Stimulated activated naive CD4-positive, alpha-beta T cell (primary cell): Measurements from ENCODE around the gene UVSSA.
"Not testable (repeated sequence)": the region's sequence is repeated elsewhere in the genome, so short reads cannot be mapped to it uniquely, and the experiment has no call there.

Source experiments
- DNase-seq, 6 experiments: peaks; one replicate each; lab custom pipeline; 2025; lab: John Stamatoyannopoulos, UW

UVSSA gene

GRCh38 chr4:1330761-1331590 lies 16.0 kb upstream of the UVSSA start:
- DNase-seq: peak in 5 of 6 experiments; percentile 30 to 80 (median 56)

DNA sequence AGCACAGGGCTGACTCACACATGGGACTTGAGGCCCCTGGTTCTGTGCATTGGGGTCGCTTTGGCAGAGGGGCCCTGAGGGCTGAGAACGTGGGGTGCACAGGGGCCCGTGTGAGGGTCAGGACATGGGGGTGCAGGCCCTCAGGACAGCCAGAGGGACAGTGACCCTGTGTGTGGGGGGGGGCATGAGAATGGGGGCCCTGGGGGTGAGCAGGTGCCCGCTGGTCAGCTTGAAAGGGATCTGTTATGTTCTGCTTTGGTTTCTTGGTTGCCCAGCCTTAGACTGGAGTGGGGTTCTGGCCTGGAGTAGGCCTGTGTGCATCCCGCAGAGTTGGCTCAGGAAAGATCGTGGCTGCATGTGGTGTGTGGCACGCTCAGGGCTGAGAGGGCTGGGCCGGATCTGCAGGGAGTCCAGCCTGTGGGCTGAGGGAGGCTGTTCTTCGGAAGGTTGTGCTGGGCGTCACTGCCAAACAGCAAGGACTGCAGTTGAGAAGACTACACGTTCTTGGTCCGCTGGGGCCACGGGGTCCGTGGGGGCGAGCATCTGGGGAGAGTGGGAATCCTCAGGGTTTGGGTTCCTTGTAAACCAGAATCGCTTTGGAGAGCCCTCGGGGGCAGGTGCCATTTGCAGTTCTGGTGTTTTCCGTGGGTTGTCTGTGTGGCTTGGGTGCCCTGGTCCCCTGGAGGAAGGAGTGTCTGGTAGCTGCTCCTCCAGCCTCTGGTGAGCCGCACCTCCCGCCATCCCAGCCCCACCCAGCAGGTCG lies 15.2 kb upstream of the UVSSA start:
- DNase-seq: no peak

- DNase-seq: no peak
These were observed 14.3 kb upstream of the UVSSA start for GRCh38 chr4:1332686-1333085.

DNA sequence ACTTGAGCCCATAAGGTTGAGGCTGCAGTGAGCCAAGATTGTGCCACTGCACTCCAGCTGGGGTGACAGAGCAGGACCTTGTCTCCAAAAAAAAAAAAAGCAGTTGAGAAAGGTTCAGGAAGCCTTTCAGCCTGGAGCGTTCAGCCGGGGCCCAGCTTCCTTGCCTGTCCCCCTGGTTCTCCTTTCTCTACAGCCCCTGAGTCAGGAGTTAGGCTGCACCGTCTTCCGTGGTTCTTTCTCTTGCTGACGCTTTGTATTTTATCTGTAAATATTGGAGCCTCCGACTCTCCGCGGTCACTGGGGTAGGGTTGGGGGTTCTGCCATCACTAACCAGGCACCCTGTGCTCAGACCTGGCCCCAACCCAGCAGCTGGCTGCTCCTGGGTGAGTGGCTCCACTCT lies 13.8 kb upstream of the UVSSA start:
- no peak for DNase-seq

GRCh38 chr4:1333851-1334578 lies 13.0 kb upstream of the UVSSA start:
- not testable (repeated sequence) for DNase-seq

GRCh38 chr4:1334579-1334895 lies 12.5 kb upstream of the UVSSA start:
- DNase-seq: no peak

DNA sequence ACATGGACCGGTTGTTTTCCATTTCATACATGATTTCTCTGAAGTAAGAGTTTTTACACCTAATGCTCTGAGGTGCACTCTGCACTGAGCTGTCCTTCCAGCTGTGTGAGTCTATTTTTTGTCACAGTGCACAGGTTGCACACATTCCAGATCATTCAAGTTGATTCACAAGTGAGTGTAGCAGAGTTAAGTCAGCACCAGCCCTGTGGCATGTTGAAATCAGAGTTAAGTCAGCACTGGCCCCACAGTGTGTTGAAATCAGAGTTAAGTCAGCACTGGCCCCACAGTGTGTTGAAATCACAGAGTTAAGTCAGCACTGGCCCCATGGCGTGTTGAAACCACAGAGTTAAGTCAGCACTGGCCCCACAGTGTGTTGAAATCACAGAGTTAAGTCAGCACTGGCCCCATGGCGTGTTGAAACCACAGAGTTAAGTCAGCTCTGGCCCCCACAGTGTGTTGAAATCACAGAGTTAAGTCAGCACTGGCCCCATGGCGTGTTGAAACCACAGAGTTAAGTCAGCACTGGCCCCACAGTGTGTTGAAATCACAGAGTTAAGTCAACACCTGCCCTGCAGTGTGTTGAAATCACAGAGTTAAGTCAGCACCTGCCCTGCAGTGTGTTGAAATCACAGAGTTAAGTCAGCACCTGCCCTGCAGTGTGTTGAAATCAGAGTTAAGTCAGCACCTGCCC lies 11.7 kb upstream of the UVSSA start:
- not testable (repeated sequence) for DNase-seq

GRCh38 chr4:1336088-1336491 lies 10.9 kb upstream of the UVSSA start:
- DNase-seq: no peak

DNA sequence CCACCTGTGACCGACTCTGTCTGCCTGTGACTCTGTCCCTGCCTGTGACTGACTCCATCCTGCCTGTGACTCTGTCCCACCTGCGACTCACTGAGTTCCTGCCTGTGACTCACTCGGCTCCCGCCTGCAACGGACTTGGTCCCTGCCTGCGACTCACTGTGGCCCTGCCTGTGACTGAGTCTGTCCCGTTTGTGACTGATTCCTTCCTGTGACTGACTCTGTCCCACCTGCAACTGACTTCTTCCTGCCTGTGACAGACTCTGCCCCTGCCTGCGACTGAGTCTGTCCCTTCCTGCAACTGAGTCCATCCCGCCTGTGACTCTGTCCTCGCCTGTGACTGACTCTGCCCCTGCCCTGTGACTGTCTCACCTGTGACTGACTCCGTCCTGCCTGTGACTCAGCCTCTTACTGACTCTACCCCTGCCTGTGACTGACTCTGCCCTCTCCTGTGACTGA lies 9.6 kb upstream of the UVSSA start:
- no peak for DNase-seq

DNA sequence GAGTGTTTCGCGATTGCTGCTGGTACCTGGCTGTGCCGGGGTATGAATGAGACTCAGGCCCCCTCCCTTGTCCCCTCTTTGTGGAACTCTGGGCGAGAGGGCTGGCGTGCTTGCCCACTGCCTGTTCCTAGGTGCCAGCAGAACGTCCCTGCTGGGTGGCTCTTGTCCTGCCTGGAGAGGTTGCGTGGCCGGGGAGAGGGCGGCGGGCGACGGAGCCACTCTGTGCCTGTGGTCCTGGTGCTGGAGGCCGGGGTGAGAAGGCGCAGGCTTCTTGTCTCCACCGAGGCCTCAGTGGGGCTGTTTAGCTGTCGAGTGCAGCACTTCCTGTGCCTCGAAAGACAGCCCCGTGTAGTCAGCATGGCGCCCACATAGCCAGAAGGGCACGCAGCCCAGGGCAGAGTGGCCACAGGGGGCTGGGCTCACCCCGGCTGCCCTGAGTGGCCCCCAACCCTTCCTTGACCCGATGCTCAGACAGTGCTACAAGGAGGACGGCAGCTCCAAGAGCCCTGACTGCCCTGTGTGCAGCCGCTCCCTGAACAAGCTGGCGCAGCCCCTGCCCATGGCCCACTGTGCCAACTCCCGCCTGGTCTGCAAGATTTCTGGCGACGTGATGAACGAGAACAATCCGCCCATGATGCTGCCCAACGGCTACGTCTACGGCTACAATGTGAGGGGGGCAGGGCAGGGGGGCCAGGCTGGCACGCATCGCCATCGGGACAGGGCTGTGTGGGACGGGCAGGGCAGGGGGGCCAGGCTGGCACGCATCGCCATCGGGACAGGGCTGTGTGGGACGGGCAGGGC lies 8.9 kb upstream of the UVSSA start:
- DNase-seq: no peak

DNA sequence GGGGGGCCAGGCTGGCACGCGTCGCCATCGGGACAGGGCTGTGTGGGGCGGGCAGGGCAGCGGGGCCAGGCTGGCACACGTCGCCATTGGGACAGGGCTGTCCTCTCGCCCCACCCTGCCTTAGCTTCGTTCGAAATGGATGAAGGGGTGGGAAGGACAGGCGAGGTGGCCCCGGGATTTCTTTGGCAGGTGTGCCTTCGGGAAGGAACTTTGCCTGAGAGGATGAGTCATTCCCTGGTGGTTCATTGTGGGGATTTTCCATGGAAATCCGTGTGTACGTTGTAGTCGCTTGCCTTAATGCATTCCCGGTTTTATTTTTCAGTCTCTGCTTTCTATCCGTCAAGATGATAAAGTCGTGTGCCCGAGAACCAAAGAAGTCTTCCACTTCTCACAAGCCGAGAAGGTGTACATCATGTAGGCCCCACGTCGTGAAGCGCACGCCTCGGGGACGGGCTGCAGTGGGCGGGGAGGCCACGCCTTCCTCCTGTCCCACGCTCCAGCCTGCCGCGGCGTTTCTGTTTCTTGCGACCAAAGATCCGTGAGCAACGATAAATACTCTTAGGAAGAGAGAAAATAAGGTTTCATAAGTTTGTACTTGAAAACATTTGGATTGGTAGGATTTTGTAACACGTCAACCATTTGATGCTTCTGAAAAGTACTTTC lies 8.1 kb upstream of the UVSSA start:
- no peak for DNase-seq

GRCh38 chr4:1339489-1339888 lies 7.5 kb upstream of the UVSSA start:
- no peak for DNase-seq

DNA sequence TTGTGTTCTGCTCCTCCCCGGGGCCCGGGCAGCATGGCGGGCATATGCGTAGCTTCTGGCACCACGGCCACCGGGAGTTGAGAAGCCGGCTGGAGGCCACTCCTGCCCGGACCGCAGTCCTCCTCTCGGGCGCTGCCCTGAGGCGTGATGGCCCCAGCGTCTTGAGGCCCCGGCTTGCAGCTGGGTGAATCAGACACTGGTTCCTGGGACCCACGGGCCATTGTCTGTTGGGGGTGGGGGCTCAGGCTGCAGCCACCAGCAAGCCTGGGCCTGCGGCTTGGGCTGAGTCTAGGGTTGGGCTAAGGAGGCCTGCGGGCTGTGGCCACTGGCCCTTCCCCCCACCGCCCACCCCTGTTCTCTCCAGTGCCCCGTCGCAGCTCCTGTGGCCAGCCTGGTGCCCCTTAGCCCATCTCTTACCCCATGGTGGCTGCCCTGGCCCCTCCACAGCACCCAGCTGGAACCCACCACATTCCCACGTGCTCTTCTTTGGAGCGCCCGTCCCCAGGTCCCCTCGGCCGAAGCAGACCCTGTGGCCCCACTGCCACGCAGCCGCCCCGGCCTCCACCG lies 6.7 kb upstream of the UVSSA start:
- no peak for DNase-seq

GRCh38 chr4:1340861-1341260 lies 6.1 kb upstream of the UVSSA start:
- no peak for DNase-seq

GRCh38 chr4:1342003-1342402 lies 5.0 kb upstream of the UVSSA start:
- no peak for DNase-seq

GRCh38 chr4:1344696-1345095 lies 2.3 kb upstream of the UVSSA start:
- no peak for DNase-seq

DNA sequence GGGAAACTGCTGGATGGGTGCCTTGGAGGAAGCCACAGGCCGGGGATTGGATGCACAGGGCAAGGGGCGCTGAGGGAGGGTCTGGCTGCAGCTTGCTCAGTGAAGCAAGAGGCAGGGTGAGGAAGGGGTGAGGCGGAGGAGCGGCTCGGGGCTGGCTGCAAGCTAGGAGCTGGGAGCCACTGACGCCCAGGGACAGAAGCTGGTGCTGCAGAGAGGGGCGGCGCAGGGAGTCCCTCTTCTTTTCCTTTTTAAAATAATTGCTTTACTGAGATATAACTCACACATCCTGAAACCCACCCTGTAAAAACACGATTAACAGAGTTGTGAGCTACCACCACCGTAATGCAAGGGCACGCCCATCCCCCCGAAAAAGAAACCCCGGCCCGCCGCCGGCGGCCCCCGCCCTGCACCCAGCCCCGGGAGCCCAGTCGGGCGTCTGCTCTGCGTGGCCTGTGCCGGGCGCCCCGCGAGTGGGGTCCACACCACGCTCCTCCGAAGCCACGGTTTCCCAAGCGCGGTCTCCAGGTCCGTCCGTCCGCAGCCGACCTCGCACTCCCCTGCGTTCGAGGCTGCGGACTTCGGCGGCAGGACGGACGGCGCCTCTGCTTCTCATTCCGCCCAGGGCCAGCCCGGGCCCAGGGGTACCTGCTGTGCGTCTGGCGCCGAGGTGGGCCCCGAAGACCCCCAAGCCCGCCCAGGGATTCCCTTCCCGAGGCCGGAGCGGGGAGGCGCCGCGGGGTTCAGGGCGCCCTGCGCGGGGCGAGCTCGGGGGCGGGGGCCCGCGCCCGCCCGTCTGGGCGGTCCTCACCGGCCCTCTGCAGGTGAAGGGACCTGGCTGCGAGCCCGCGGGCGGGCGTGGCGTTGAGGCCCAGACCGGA lies 866 bp upstream of the UVSSA start:
- peak; percentile 25 to 64 (median 56) for DNase-seq

DNA sequence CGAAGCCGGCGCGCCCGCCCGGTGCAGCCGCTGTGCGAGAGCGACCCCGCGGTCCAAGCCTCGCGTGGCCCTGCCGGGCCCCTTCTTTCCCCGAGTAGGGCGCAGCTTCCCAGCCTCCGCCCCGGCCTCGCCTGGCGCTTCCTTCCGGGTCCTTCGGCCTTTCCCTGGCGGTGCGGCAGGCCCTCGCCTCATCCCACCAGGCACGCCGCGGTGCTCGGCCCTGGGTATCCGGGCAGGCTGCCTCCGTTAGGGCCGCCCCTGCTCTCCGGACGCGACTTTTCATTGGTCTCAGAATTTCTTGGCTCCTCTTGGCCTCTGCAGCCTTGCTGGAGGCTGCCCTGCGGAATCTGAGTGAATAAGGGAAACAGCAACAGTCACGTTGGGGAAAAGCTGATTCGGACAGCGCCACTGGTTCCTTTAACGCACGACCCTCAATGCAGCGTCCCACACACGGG lies 429 bp downstream of the UVSSA start:
- DNase-seq: peak in 1 of 6 experiments; percentile 47

GRCh38 chr4:1348014-1348513 lies 1.1 kb downstream of the UVSSA start:
- no peak for DNase-seq
